Keratinocyte (primary cell): ENCODE results near the gene TCF7L2.
A peak's percentile ranks its signal among the peaks of the same experiment; 100 is the strongest.

Experiments used
- EZH2 ChIP-seq: IDR thresholded peaks from one replicate; pipeline ENCODE4 v1.6.1; 2012; ENCODE audit warnings: inconsistent platforms, mild to moderate bottlenecking, low read length, moderate library complexity
- TF ChIP-seq, protein P1 (sequence below), 3 experiments: IDR thresholded peaks in 1 of 3; conservative IDR thresholded peaks in 1 of 3; optimal IDR thresholded peaks in 1 of 3; 2 replicates in 2 of 3; 3 replicates in 1 of 3; pipeline versions ENCODE3 to v1.5.1; 2011; ENCODE audit warnings: low read length in 3 of 3, mild to moderate bottlenecking in 3 of 3, moderate library complexity in 2 of 3, control low read depth in 1 of 3, inconsistent platforms in 1 of 3; ENCODE audit not compliant: insufficient read depth in 2 of 3; ENCODE audit errors: extremely low read depth in 1 of 3

- TF ChIP-seq, protein P1, sequence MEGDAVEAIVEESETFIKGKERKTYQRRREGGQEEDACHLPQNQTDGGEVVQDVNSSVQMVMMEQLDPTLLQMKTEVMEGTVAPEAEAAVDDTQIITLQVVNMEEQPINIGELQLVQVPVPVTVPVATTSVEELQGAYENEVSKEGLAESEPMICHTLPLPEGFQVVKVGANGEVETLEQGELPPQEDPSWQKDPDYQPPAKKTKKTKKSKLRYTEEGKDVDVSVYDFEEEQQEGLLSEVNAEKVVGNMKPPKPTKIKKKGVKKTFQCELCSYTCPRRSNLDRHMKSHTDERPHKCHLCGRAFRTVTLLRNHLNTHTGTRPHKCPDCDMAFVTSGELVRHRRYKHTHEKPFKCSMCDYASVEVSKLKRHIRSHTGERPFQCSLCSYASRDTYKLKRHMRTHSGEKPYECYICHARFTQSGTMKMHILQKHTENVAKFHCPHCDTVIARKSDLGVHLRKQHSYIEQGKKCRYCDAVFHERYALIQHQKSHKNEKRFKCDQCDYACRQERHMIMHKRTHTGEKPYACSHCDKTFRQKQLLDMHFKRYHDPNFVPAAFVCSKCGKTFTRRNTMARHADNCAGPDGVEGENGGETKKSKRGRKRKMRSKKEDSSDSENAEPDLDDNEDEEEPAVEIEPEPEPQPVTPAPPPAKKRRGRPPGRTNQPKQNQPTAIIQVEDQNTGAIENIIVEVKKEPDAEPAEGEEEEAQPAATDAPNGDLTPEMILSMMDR (optimal IDR thresholded peaks at IDR 0.05 in 1 of 3, IDR thresholded peaks at IDR 0.05 in 1 of 3, conservative IDR thresholded peaks at IDR 0.05 in 1 of 3; ENCODE audit: extremely low read depth in 1 of 3, insufficient read depth in 2 of 3, low read length in 3 of 3), result peak in 2 of 3 experiments; percentile 11 to 30
- TF ChIP-seq EZH2, result no peak
Observed at GRCh38 chr10:113216102-113216501, 266.1 kb downstream of the TCF7L2 start.
